Naive B cell (primary cell): Measurements from ENCODE around the gene IL11RA. TPM values are rescaled to one million over a fixed set of nuclear protein-coding genes. Genes with fewer than 3 reads are reported as not detected.

Experiments used
- ATAC-seq, 2 donors: fragments of 150-1000 bp; cut with Tn5 transposase; 2 replicates each; pipeline ENCODE4 v1.10.0; 2021; ENCODE audit warnings: low read depth in 2 of 2, mild to moderate bottlenecking in 2 of 2, moderate library complexity in 2 of 2
- DNase-seq: peaks from one replicate; pipeline ENCODE4 v3.0.0; 2022
- H3K27ac Mint-ChIP-seq, 6 donors: one replicate each; pipeline ENCODE4 v1.8.0; 2020 to 2022; ENCODE audit warnings: mild to moderate bottlenecking in 6 of 6, mixed read lengths in 6 of 6, moderate library complexity in 5 of 6, inconsistent platforms in 2 of 6
- H3K27me3 Mint-ChIP-seq, 3 donors: one replicate each; pipeline ENCODE4 v1.8.0; 2021 to 2022; ENCODE audit warnings: mixed read lengths in 3 of 3, mild to moderate bottlenecking in 1 of 3
- H3K36me3 Mint-ChIP-seq, 2 donors: one replicate each; pipeline ENCODE4 v1.8.0; 2020 to 2022; ENCODE audit warnings: mixed read lengths in 2 of 2, inconsistent platforms in 1 of 2, mild to moderate bottlenecking in 1 of 2
- H3K4me1 Mint-ChIP-seq, 3 donors: one replicate each; pipeline ENCODE4 v1.8.0; 2020 to 2022; ENCODE audit warnings: mixed read lengths in 3 of 3, inconsistent platforms in 1 of 3, mild to moderate bottlenecking in 1 of 3, moderate library complexity in 1 of 3
- H3K4me3 Mint-ChIP-seq, 8 donors: one replicate each; pipeline ENCODE4 v1.8.0; 2020 to 2022; ENCODE audit warnings: mild to moderate bottlenecking in 8 of 8, mixed read lengths in 8 of 8, moderate library complexity in 8 of 8, inconsistent platforms in 2 of 8
- H3K9me3 Mint-ChIP-seq, 7 donors: one replicate each; pipeline ENCODE4 v1.8.0; 2020 to 2022; ENCODE audit warnings: mixed read lengths in 7 of 7, mild to moderate bottlenecking in 5 of 7, inconsistent platforms in 2 of 7, moderate library complexity in 1 of 7
- polyA plus RNA-seq, 6 donors: library from polyadenylated mRNA; unstranded; fragments of 300-500 nt; fragmentation: Illumina TruSeq; gene quantifications; one replicate each; pipeline ENCODE4 v1.2.3, GENCODE V29; 2021; ENCODE audit warnings: low read depth in 6 of 6

Gene IL11RA
- polyA plus RNA-seq, 6 donors from 2014 or later, result 2.0 to 7.4 (median 3.0) TPM

DNA sequence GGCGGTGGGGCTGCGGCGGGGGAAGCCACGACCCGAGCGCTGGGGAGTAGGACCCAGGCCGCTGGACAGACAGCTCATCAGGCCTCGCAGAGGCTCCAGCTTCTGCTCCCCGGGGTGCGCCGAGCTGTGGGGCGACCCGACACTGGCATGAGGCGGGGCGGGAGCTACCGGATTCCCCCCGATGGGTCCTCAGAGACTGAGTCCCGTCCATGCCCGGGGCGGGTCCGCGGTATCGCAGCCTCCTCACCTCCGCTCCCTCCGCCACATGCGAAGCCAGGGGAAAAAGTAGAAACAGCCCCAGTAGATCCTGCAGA lies 13.0 kb downstream of the IL11RA start:
- DNase-seq (no peak), ATAC-seq (peak; percentile 4 to 6)
- Mint-ChIP-seq H3K4me3 (peak overlapping the region; percentile 75 to 96 (median 93)), H3K27ac (peak overlapping the region in 4 of 6 donors; percentile 90 to 98 (median 94)), H3K9me3 (peaks cover 6 to 11% (median 9%) of the 10 kb centered on the region in 7 donors), H3K36me3 (peaks cover 8 to 16% of the 10 kb centered on the region in 2 donors), H3K4me1 (peaks cover 24 to 26% (median 24%) of the 10 kb centered on the region in 3 donors), H3K27me3 (no peaks in the 10 kb centered on the region)

DNA sequence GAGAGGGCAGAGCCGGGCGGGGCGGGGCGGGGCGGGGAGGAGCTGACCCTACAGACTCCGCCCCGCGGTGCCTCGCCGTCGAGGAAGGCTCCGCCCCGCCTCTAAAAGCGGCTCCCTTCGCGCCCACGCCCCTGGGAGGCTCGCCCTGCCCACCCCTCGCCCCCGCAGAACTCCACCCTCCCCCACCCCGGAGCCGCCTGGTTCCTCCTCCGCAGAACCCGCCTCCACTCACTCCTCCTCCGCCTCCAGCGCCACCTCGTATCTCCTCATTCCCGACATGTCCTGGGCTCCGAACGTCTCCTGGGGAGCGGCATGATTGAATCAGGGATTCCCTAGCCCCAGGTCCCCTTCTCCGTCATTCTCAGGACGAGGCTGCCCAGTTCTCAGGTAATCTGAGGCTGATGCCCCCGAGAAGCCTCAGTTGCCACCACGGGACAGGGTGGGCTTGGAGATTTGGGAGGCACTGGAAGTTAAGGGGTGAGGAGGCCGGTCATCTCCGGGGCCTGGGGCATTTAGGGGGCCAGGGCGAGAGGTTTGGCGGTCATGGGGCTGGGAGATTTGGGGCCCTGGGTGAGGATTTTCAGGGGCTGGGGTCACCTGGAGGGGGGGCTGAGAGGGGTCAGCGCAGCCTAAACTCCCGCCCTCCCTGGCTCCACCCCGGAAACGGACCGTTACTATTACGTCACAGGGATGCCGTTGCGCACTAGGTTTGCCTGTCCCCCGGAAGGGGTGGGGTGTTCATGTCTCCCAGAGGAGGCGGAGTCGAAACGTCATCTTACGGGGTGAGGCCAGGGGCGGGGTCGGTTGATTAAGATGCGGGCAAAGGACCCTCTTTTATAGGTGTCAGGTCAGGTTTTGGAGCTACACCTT lies 13.6 kb downstream of the IL11RA start:
- Mint-ChIP-seq H3K36me3 (peaks cover 12 to 13% of the 10 kb centered on the region in 2 donors), H3K27ac (peak overlapping the region; percentile 83 to 98 (median 96)), H3K9me3 (peaks cover 9 to 17% (median 11%) of the 10 kb centered on the region in 7 donors), H3K4me3 (peak overlapping the region; percentile 75 to 96 (median 93)), H3K27me3 (no peaks in the 10 kb centered on the region), H3K4me1 (peaks cover 21 to 26% (median 22%) of the 10 kb centered on the region in 3 donors)
- ATAC-seq (peak; percentile 76 to 77), DNase-seq (peak; percentile 79)

DNA sequence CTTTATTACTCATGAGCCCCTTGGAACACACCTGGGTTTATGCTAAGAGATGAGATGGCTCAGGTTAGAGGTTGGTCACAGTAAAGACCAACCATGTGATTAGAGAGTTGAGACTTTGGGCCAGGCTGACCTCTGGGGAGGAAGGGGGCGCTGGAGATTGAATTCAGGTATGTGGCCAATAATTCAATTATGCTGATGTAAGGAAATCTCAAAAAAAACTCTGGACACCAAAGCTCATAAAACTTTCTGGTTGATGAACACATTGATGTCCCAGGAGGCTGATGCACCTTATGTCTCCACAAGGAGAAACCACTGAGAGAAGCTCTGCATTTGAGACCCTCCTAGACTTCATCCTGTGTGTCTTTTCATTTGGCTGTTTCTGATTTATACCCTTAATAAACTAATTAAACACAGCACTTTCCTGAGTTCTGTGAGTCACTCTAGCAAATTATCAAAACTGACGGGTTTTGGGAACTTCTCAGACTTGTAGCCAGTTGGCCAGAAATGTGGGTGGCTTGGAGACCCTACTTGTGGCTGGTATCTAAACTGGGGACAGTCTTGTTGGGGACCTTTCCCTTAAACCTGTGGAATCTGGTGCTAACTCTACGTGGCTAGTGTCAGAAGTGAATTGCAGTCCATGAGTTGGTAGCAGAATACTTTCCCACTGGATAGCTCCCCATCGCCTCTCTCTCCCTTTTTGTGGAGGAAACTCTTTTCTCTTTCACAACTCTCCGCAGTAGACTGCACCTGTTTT lies 18.0 kb downstream of the IL11RA start:
- Mint-ChIP-seq H3K27ac (no peak overlapping the region), H3K27me3 (no peaks in the 10 kb centered on the region), H3K9me3 (peaks cover 9 to 21% (median 14%) of the 10 kb centered on the region in 7 donors), H3K4me1 (peaks cover 9 to 15% (median 14%) of the 10 kb centered on the region in 3 donors), H3K36me3 (peaks cover 10 to 13% of the 10 kb centered on the region in 2 donors), H3K4me3 (peak overlapping the region in 1 of 8 donors; percentile 41)
- DNase-seq (no peak), ATAC-seq (no peak)

DNA sequence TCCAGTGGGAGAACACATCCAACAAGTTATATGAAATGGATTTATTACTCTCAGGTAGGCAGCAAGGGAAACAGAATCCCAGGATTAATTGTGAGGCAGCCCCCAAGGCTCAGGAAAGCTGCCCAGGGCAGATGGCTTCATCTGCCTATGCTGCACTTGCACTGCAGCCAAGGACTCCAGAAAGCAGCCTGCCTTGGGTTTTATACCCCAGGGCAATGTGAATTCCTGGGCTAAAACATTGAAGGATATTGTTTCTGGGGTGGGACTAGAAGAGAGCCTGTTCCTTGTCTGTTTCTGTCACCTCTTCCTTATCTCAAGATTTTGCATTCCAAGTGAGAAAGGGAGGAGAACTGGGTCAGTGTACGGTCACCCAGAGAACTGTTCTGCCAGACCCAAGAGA lies 19.3 kb downstream of the IL11RA start:
- Mint-ChIP-seq H3K4me1 (peaks cover 0 to 7% (median 6%) of the 10 kb centered on the region in 3 donors), H3K27ac (no peak overlapping the region), H3K27me3 (no peaks in the 10 kb centered on the region), H3K9me3 (peaks cover 9 to 21% (median 14%) of the 10 kb centered on the region in 7 donors), H3K36me3 (peaks cover 10 to 13% of the 10 kb centered on the region in 2 donors), H3K4me3 (no peak overlapping the region)
- DNase-seq (no peak), ATAC-seq (no peak)

DNA sequence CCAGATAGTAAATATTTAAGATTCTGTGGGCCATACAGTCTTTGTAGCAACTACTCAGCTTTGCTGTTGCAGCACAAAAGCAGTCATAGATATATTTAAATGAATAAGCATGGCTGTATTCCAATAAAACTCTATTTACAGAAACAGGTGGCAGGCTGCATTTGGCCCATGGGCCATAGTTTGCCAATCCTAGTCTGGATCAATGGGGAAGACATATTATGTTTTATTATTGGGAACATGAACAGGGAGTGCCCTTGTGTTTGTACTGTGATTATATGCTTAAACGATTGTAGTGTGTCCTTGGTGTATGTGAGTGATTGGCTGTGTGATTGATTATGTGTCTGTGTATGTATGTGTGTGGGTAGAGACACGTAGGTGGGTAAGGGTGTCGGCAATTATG lies 22.5 kb downstream of the IL11RA start:
- Mint-ChIP-seq H3K4me1 (peaks cover 0 to 4% (median 0%) of the 10 kb centered on the region in 3 donors), H3K36me3 (peaks cover 3 to 9% of the 10 kb centered on the region in 2 donors), H3K27me3 (no peaks in the 10 kb centered on the region), H3K9me3 (peaks cover 3 to 16% (median 9%) of the 10 kb centered on the region in 7 donors), H3K27ac (peak overlapping the region in 1 of 6 donors; percentile 13), H3K4me3 (no peak overlapping the region)
- ATAC-seq (no peak), DNase-seq (no peak)

DNA sequence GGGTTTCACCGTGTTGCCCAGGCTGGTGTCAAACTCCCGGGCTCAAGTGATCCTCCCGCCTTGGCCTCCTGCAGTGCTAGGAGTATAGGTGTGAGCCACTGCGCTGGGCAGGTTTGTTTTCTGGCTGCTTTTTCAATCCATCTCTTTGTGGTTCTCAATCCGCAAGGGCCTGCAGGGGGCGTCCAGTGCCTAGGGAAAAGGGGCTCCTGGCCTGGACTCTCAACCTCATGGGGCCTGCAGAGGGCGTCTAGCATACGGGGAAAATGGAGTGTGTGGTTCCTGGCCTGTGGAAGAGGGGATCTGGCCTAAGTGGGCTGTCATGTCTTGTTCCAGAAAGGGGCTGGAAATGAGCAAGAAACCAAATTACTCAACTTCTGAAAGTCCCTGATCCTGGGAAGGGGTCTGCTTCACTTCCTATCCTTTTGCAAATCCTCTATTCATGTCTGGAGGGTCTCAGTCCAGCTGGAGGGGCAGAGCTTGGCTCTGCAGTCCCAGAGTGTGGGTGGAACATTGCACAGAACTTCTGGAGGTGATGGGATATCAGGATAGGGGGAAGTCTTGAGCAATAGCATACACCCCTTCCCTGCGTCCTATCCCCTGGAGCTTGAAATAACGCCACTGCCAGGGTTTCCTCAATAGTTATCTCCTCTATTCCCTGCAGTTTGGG lies 23.2 kb downstream of the IL11RA start:
- Mint-ChIP-seq H3K27me3 (no peaks in the 10 kb centered on the region), H3K9me3 (peaks cover 0 to 9% (median 4%) of the 10 kb centered on the region in 7 donors)
- ATAC-seq, result peak; percentile 42 to 55

DNA sequence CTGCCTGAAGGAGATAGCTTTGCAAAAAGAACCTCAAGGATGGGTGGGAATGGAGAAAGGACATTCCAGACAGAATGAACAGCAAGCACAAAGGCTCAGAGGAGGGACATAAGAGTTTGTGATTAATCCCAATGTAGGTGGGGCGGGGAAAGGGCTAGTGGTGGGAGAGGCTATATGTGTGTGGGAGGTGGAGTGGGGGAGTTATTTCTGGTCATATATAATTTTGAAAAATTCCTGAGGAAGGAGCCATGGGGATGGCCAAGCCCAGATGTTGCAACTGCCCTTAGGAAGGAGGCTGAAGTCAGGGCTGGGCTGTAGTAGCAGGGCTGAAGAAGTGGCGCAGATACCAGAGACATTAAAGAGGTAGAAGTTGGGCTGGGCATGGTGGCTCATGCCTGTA lies 23.9 kb downstream of the IL11RA start:
- Mint-ChIP-seq H3K4me3 (peak overlapping the region in 1 of 8 donors; percentile 9), H3K4me1 (peaks cover 0 to 4% (median 0%) of the 10 kb centered on the region in 3 donors), H3K27ac (no peak overlapping the region), H3K9me3 (peaks cover 0 to 4% (median 0%) of the 10 kb centered on the region in 7 donors), H3K27me3 (no peaks in the 10 kb centered on the region), H3K36me3 (no peaks in the 10 kb centered on the region)
- no peak for DNase-seq
- no peak for ATAC-seq

More for the DNA sequence above, 23.2 kb downstream of the IL11RA start:
- Mint-ChIP-seq H3K36me3 (peaks cover 0 to 5% of the 10 kb centered on the region in 2 donors), H3K4me1 (peaks cover 0 to 4% (median 0%) of the 10 kb centered on the region in 3 donors), H3K4me3 (no peak overlapping the region), H3K27ac (peak overlapping the region in 2 of 6 donors; percentile 7 to 10)
- DNase-seq, result peak; percentile 20

DNA sequence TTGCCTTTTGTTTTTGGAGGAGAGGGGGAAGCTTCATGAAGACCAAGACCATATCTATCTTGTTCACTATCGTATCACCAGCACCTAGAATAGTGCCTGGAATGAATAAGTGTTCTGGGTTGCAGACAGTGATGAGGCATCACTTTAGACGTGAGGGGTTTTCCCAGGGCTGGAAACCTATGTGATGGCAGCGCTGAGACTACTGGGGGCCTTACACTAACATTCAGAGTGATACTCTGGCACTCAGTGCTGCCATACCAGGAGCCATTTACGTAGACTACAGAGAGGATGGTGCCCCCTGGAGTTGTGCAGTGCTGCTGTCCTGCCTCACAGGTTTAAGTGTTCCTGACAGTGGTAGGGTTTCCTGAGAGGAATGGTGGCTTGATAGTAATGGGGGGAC lies 32.2 kb downstream of the IL11RA start:
- Mint-ChIP-seq H3K9me3 (no peaks in the 10 kb centered on the region), H3K36me3 (no peaks in the 10 kb centered on the region)

DNA sequence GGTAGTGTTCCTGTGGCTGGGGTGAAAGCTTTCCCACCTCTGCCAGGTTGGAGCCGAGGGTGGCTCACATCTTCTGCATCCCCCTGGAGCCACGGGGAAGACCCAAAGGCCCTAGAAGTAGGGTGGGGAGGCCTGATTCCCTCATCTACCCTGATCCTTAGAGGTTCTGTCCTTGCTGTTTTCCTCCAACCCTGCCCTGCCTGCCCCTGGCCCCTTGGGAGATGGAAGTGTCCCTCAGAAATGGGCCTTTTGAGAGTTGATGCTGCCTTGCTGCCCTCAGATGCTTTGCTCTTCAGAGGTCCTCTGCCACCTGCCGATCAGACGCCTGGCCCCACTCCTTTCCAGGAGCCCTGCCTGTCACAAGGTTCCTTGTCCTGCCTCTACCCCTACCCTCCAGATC lies 32.8 kb downstream of the IL11RA start:
- Mint-ChIP-seq H3K27ac (peak overlapping the region in 1 of 6 donors; percentile 61), H3K36me3 (no peaks in the 10 kb centered on the region), H3K9me3 (no peaks in the 10 kb centered on the region), H3K27me3 (peaks cover 8 to 21% (median 12%) of the 10 kb centered on the region in 3 donors), H3K4me1 (peaks cover 0 to 4% (median 0%) of the 10 kb centered on the region in 3 donors), H3K4me3 (no peak overlapping the region)
- ATAC-seq (no peak), DNase-seq (no peak)

More for the DNA sequence above, 32.2 kb downstream of the IL11RA start:
- ATAC-seq (no peak), DNase-seq (no peak)
- peaks cover 5 to 15% (median 7%) of the 10 kb centered on the region in 3 donors for H3K27me3 Mint-ChIP-seq
- H3K4me3 Mint-ChIP-seq, result no peak overlapping the region
- H3K4me1 Mint-ChIP-seq, result peaks cover 0 to 4% (median 0%) of the 10 kb centered on the region in 3 donors
- H3K27ac Mint-ChIP-seq, result no peak overlapping the region

DNA sequence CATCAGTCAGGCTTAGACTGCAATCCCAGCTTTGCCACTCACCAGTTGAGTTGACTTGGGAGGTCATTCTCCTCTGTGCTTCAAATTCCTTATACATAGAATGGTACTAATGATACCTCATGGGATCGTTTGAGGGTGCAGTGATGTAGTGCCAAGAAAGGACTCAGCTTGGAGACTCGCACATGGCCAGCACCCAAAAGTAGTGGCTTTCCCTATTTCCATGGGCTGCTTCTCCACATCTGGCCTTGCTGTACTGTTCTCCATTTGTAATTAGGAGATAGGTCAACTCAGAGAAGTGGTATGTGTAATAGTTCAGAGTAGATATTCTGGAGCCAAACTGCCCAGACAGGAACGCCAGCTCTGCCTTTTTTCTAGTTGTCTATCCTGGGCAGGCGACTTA lies 33.6 kb downstream of the IL11RA start:
- H3K36me3 Mint-ChIP-seq, result no peaks in the 10 kb centered on the region
- no peak for DNase-seq
- H3K27me3 Mint-ChIP-seq, result peaks cover 9 to 27% (median 16%) of the 10 kb centered on the region in 3 donors
- H3K4me3 Mint-ChIP-seq, result no peak overlapping the region
- peaks cover 0 to 4% (median 0%) of the 10 kb centered on the region in 3 donors for H3K4me1 Mint-ChIP-seq
- no peak overlapping the region for H3K27ac Mint-ChIP-seq
- no peak for ATAC-seq
- H3K9me3 Mint-ChIP-seq, result no peaks in the 10 kb centered on the region

DNA sequence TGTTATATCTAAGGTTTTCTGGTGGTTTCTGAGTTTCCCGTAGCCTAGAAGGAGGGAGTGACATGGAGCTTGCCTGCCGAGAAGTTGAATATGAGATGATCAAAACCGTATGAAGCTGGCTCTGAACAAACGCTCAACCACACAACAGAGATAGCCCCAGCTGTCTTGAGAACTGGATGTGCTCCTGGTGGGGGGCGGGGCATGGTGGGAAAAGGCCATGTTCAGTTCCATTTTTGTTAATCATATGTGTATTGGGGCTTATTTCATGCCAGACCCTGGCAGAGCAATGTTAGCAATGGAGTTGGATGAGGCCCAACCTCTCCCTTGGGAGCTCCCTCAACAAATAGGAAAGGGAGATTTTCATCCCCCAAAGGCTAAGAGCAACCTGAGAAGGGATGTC lies 34.2 kb downstream of the IL11RA start:
- Mint-ChIP-seq H3K4me1 (peaks cover 0 to 4% (median 0%) of the 10 kb centered on the region in 3 donors), H3K27me3 (peaks cover 9 to 27% (median 16%) of the 10 kb centered on the region in 3 donors), H3K4me3 (no peak overlapping the region), H3K27ac (peak overlapping the region in 1 of 6 donors; percentile 15), H3K9me3 (no peaks in the 10 kb centered on the region), H3K36me3 (no peaks in the 10 kb centered on the region)
- ATAC-seq (no peak), DNase-seq (no peak)

DNA sequence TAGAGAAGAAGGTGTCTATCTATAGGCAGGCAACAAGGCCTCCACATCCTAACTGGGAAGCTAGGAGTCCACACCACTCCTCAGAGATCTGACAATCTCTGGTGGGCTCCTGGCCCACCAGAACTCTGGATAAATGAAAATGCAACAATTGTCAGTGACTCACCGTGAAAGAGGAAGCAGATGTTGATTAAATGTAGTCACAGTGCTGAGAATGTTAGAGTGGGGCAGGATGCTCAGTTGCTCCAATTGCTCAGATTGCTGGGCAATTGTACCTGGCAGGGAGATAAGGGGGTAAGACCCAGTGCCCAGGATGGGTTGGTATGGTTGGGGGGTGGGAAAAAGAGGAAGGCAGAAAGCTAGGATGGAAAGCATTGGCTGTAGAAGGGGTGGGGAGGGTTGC lies 34.7 kb downstream of the IL11RA start:
- H3K27me3 Mint-ChIP-seq, result peaks cover 9 to 27% (median 16%) of the 10 kb centered on the region in 3 donors
- H3K36me3 Mint-ChIP-seq, result no peaks in the 10 kb centered on the region
- no peaks in the 10 kb centered on the region for H3K9me3 Mint-ChIP-seq
- H3K27ac Mint-ChIP-seq, result peak overlapping the region in 1 of 6 donors; percentile 64
- no peak for ATAC-seq
- H3K4me1 Mint-ChIP-seq, result peaks cover 0 to 4% (median 0%) of the 10 kb centered on the region in 3 donors
- H3K4me3 Mint-ChIP-seq, result no peak overlapping the region
- no peak for DNase-seq
